ENCODE data around the gene NCAPG2. TPM values are rescaled to one million over a fixed set of nuclear protein-coding genes. Genes with fewer than 3 reads are reported as not detected.
A peak's percentile ranks its signal among the peaks of the same experiment; 100 is the strongest.

The NCAPG2 gene
- total RNA-seq, 2 donors from 2014 or later = 129 to 134 TPM

GRCh38 chr7:158730383-158731346 is 26.1 kb upstream of the NCAPG2 start:
- peak overlapping the region; percentile 25 for H3K27ac Mint-ChIP-seq
- no peak overlapping the region for H3K4me3 Mint-ChIP-seq
- H3K4me1 Mint-ChIP-seq (ENCODE audit: low read depth) = peaks cover 5% of the 10 kb centered on the region
- no peaks in the 10 kb centered on the region for H3K27me3 Mint-ChIP-seq (ENCODE audit: low read depth)
- DNase-seq (no peak), ATAC-seq (replicated peaks in 1 of 2) (no peak)
- H3K9me3 Mint-ChIP-seq = no peaks in the 10 kb centered on the region
- H3K36me3 Mint-ChIP-seq (ENCODE audit: insufficient read depth in 2 of 2) = peaks cover 6 to 17% of the 10 kb centered on the region in 2 donors

- Mint-ChIP-seq H3K27ac (peak overlapping the region; percentile 41), H3K4me3 (no peak overlapping the region), H3K36me3 (ENCODE audit: insufficient read depth in 2 of 2) (peaks cover 6 to 13% of the 10 kb centered on the region in 2 donors), H3K4me1 (ENCODE audit: low read depth) (peaks cover 5% of the 10 kb centered on the region), H3K9me3 (no peaks in the 10 kb centered on the region), H3K27me3 (ENCODE audit: low read depth) (no peaks in the 10 kb centered on the region)
- DNase-seq (no peak), ATAC-seq (replicated peaks in 1 of 2) (no peak)
These were observed 25.2 kb upstream of the NCAPG2 start for GRCh38 chr7:158729646-158730382.

- Mint-ChIP-seq H3K4me1 (ENCODE audit: low read depth) (peaks cover 5% of the 10 kb centered on the region), H3K27ac (no peak overlapping the region), H3K27me3 (ENCODE audit: low read depth) (no peaks in the 10 kb centered on the region), H3K4me3 (no peak overlapping the region), H3K9me3 (no peaks in the 10 kb centered on the region), H3K36me3 (ENCODE audit: insufficient read depth in 2 of 2) (peaks cover 5 to 11% of the 10 kb centered on the region in 2 donors)
- ATAC-seq (replicated peaks in 1 of 2) (no peak), DNase-seq (no peak)
These were observed 24.5 kb upstream of the NCAPG2 start for GRCh38 chr7:158728911-158729645.

GRCh38 chr7:158727690-158728089 is 23.1 kb upstream of the NCAPG2 start:
- H3K36me3 Mint-ChIP-seq (ENCODE audit: insufficient read depth in 2 of 2) = peaks cover 5 to 10% of the 10 kb centered on the region in 2 donors
- H3K4me3 Mint-ChIP-seq = no peak overlapping the region
- ATAC-seq (replicated peaks in 1 of 2) = no peak
- no peak for DNase-seq
- no peaks in the 10 kb centered on the region for H3K9me3 Mint-ChIP-seq
- peaks cover 5% of the 10 kb centered on the region for H3K4me1 Mint-ChIP-seq (ENCODE audit: low read depth)
- H3K27me3 Mint-ChIP-seq (ENCODE audit: low read depth) = no peaks in the 10 kb centered on the region
- no peak overlapping the region for H3K27ac Mint-ChIP-seq

- Mint-ChIP-seq H3K27me3 (ENCODE audit: low read depth) (no peaks in the 10 kb centered on the region), H3K4me3 (no peak overlapping the region), H3K4me1 (ENCODE audit: low read depth) (peaks cover 5% of the 10 kb centered on the region), H3K36me3 (ENCODE audit: insufficient read depth in 2 of 2) (peaks cover 5 to 10% of the 10 kb centered on the region in 2 donors), H3K27ac (no peak overlapping the region), H3K9me3 (no peaks in the 10 kb centered on the region)
- no peak for ATAC-seq (replicated peaks in 1 of 2)
- no peak for DNase-seq
These were observed 21.7 kb upstream of the NCAPG2 start for GRCh38 chr7:158726277-158726807.

- H3K27me3 Mint-ChIP-seq (ENCODE audit: low read depth) = no peaks in the 10 kb centered on the region
- peaks cover 5 to 8% of the 10 kb centered on the region in 2 donors for H3K36me3 Mint-ChIP-seq (ENCODE audit: insufficient read depth in 2 of 2)
- no peaks in the 10 kb centered on the region for H3K9me3 Mint-ChIP-seq
- no peak for DNase-seq
- no peak for ATAC-seq (replicated peaks in 1 of 2)
- peaks cover 5% of the 10 kb centered on the region for H3K4me1 Mint-ChIP-seq (ENCODE audit: low read depth)
- no peak overlapping the region for H3K4me3 Mint-ChIP-seq
- no peak overlapping the region for H3K27ac Mint-ChIP-seq
These were observed 20.8 kb upstream of the NCAPG2 start for GRCh38 chr7:158725506-158725800.

- no peak overlapping the region for H3K27ac Mint-ChIP-seq
- H3K9me3 Mint-ChIP-seq = no peaks in the 10 kb centered on the region
- H3K4me3 Mint-ChIP-seq = no peak overlapping the region
- ATAC-seq (replicated peaks in 1 of 2) (no peak), DNase-seq (no peak)
- peaks cover 2% of the 10 kb centered on the region in 2 donors for H3K36me3 Mint-ChIP-seq (ENCODE audit: insufficient read depth in 2 of 2)
- no peaks in the 10 kb centered on the region for H3K27me3 Mint-ChIP-seq (ENCODE audit: low read depth)
- peaks cover 2% of the 10 kb centered on the region for H3K4me1 Mint-ChIP-seq (ENCODE audit: low read depth)
These were observed 20.3 kb upstream of the NCAPG2 start for GRCh38 chr7:158724658-158725505.

GRCh38 chr7:158723714-158724385 is 19.2 kb upstream of the NCAPG2 start:
- ATAC-seq (replicated peaks in 1 of 2) (peak in 1 of 2 donors; percentile 15), DNase-seq (no peak)
- no peaks in the 10 kb centered on the region for H3K36me3 Mint-ChIP-seq (ENCODE audit: insufficient read depth in 2 of 2)
- no peak overlapping the region for H3K4me3 Mint-ChIP-seq
- H3K4me1 Mint-ChIP-seq (ENCODE audit: low read depth) = no peaks in the 10 kb centered on the region
- no peak overlapping the region for H3K27ac Mint-ChIP-seq
- no peaks in the 10 kb centered on the region for H3K27me3 Mint-ChIP-seq (ENCODE audit: low read depth)
- no peaks in the 10 kb centered on the region for H3K9me3 Mint-ChIP-seq

GRCh38 chr7:158723266-158723665 is 18.7 kb upstream of the NCAPG2 start:
- Mint-ChIP-seq H3K4me3 (no peak overlapping the region), H3K27me3 (ENCODE audit: low read depth) (no peaks in the 10 kb centered on the region), H3K4me1 (ENCODE audit: low read depth) (no peaks in the 10 kb centered on the region), H3K36me3 (ENCODE audit: insufficient read depth in 2 of 2) (no peaks in the 10 kb centered on the region), H3K27ac (no peak overlapping the region), H3K9me3 (no peaks in the 10 kb centered on the region)
- DNase-seq = no peak
- peak in 1 of 2 donors; percentile 19 for ATAC-seq (replicated peaks in 1 of 2)

GRCh38 chr7:158722574-158723237 is 18.1 kb upstream of the NCAPG2 start:
- no peaks in the 10 kb centered on the region for H3K4me1 Mint-ChIP-seq (ENCODE audit: low read depth)
- H3K27me3 Mint-ChIP-seq (ENCODE audit: low read depth) = peaks cover 5% of the 10 kb centered on the region
- no peaks in the 10 kb centered on the region for H3K36me3 Mint-ChIP-seq (ENCODE audit: insufficient read depth in 2 of 2)
- ATAC-seq (replicated peaks in 1 of 2) = peak; percentile 14 to 25
- no peaks in the 10 kb centered on the region for H3K9me3 Mint-ChIP-seq
- H3K27ac Mint-ChIP-seq = no peak overlapping the region
- no peak for DNase-seq
- H3K4me3 Mint-ChIP-seq = no peak overlapping the region

- Mint-ChIP-seq H3K9me3 (no peaks in the 10 kb centered on the region), H3K27ac (no peak overlapping the region), H3K27me3 (ENCODE audit: low read depth) (peaks cover 12% of the 10 kb centered on the region), H3K4me3 (no peak overlapping the region), H3K4me1 (ENCODE audit: low read depth) (no peaks in the 10 kb centered on the region), H3K36me3 (ENCODE audit: insufficient read depth in 2 of 2) (no peaks in the 10 kb centered on the region)
- ATAC-seq (replicated peaks in 1 of 2) (no peak), DNase-seq (no peak)
These were observed 15.5 kb upstream of the NCAPG2 start for GRCh38 chr7:158720112-158720511.
